Prostate gland (tissue), 2 donors: ENCODE results near the gene CRYGD. TPM values are rescaled to one million over a fixed set of nuclear protein-coding genes. Genes with fewer than 3 reads are reported as not detected.
"Not testable (repeated sequence)": the region's sequence is repeated elsewhere in the genome, so short reads cannot be mapped to it uniquely, and the experiment has no call there.

Experiments
- DNase-seq: peaks from one replicate; pipeline ENCODE4 v3.0.0-alpha.2; 2019; ENCODE audit warnings: low spot score
- H3K27ac ChIP-seq, 2 donors: fragments of 200-600 bp; sonication (generic); 2 replicates each; pipeline ENCODE4 v1.5.1; 2017 to 2019
- H3K27me3 ChIP-seq: fragments of 200-600 bp; sonication (generic); replicated peaks from 2 replicates; pipeline ENCODE4 v1.5.1; 2019; ENCODE audit not compliant: insufficient read depth
- H3K36me3 ChIP-seq, 2 donors: fragments of 200-600 bp; sonication (generic); 1 replicate in 1 of 2; 2 replicates in 1 of 2; pipeline versions ENCODE4 v1.5.1 to v1.8.1; 2017 to 2019
- H3K4me1 ChIP-seq: fragments of 200-600 bp; sonication (generic); replicated peaks from 2 replicates; pipeline ENCODE4 v1.5.1; 2019
- H3K4me3 ChIP-seq, 2 donors: fragments of 200-600 bp; sonication (generic); 2 replicates each; pipeline ENCODE4 v1.5.1; 2017 to 2019
- H3K9me3 ChIP-seq: fragments of 200-600 bp; sonication (generic); 2 replicates; pipeline ENCODE4 v1.5.1; 2017
- POLR2A ChIP-seq: fragments of 450-650 bp; IDR thresholded peaks from one replicate; pipeline ENCODE4 v1.6.1; 2016; ENCODE audit warnings: antibody characterized with exemption, mild to moderate bottlenecking
- POLR2AphosphoS5 ChIP-seq: sonication (generic); formaldehyde crosslinking; IDR thresholded peaks from one replicate; pipeline ENCODE4 v1.6.1; 2017; ENCODE audit warnings: antibody characterized with exemption
- WGBS: methylation state at CpG from one replicate; pipeline ENCODE4 v1.1.5; 2018; 5-methylcytosine and 5-hydroxymethylcytosine counted together
- intact Hi-C: fragments of 100-400 bp; cut with DNase I; formaldehyde crosslinking; loops from one replicate; pipeline ENCODE4 v1.14.2; 2022
- total RNA-seq, 2 donors: library from RNA; depleted of rRNA; stranded (reverse); fragments of >200 nt; gene quantifications; one replicate each; pipeline ENCODE4 v1.1.0, GENCODE V29; 2016
- TF ChIP-seq, protein P1 (sequence below), 4 experiments: fragments of 200-600 bp in 2 of 4; fragments of 450-650 bp in 2 of 4; sonication (generic) in 2 of 4; IDR thresholded peaks; 1 replicate in 3 of 4; 2 replicates in 1 of 4; pipeline ENCODE4 v1.5.1; 2016 to 2019; ENCODE audit warnings: antibody characterized with exemption in 4 of 4, mild to moderate bottlenecking in 2 of 4, moderate library complexity in 2 of 4

The CRYGD gene
- total RNA-seq, 2 donors from 2014 or later: not detected

DNA sequence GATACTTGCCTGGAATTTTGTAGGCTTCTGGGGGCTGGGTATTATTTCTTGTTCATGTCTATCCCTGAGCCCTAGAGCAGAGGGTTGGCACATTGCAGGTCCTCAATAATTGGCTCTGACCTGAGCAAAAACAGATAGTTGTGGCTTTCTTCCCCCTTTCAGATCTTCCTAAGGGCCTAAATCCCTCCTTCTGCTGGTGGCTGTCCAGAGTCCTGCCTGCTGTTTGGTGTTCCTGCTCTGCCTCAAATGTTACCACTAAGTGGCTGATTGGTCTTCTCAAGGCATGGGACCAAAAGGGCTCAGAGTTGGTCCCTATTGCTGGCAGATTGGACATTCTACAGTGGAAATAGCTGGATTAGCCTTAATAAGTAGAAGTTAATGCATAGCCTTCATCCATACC, 22.7 kb upstream of the CRYGD start:
- TF ChIP-seq, protein P1, sequence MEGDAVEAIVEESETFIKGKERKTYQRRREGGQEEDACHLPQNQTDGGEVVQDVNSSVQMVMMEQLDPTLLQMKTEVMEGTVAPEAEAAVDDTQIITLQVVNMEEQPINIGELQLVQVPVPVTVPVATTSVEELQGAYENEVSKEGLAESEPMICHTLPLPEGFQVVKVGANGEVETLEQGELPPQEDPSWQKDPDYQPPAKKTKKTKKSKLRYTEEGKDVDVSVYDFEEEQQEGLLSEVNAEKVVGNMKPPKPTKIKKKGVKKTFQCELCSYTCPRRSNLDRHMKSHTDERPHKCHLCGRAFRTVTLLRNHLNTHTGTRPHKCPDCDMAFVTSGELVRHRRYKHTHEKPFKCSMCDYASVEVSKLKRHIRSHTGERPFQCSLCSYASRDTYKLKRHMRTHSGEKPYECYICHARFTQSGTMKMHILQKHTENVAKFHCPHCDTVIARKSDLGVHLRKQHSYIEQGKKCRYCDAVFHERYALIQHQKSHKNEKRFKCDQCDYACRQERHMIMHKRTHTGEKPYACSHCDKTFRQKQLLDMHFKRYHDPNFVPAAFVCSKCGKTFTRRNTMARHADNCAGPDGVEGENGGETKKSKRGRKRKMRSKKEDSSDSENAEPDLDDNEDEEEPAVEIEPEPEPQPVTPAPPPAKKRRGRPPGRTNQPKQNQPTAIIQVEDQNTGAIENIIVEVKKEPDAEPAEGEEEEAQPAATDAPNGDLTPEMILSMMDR (IDR thresholded peaks at IDR 0.05): no peak
- TF ChIP-seq POLR2A: no peak
- no peak for TF ChIP-seq POLR2AphosphoS5
- Histone ChIP-seq H3K4me3 (no peak overlapping the region), H3K27me3 (no peaks in the 10 kb centered on the region), H3K27ac (no peak overlapping the region), H3K4me1 (no peaks in the 10 kb centered on the region), H3K9me3 (no peaks in the 10 kb centered on the region), H3K36me3 (no peaks in the 10 kb centered on the region)
- no peak for DNase-seq
- intact Hi-C loops: no loop called here

DNA sequence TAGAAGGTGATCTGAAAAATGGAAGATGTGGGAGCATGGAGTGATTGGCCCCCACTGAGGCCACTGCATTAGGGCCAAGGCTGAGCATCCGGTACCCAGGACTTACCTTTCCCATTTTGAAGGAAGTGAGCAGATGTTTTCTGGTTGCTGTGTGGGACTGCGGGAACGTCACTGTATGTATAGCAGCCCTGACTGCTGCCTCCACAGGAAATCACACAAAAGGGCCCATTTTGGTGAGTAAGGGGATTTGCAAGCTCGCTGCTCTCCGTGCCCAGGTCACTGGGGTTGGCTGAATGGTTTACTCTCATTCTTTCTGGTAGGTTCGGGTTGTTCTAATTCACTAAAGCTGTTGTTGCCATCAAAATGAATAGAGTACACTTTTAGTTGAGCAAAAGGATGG, 21.7 kb upstream of the CRYGD start, which contains the start of gene CRYGB:
CRYGB (minus strand) TSS at position 153 of the 400 bp plus-strand sequence; CDS start at position 115, 38 bp downstream.
- no peaks in the 10 kb centered on the region for H3K9me3 ChIP-seq
- H3K4me3 ChIP-seq: no peak within 1 kb of the TSS
- no peak within 1 kb of the TSS for H3K27ac ChIP-seq
- intact Hi-C loops: no loop called here
- no peaks in the 10 kb centered on the region for H3K27me3 ChIP-seq
- WGBS: 86% methylated on average over 6 of the region's 6 CpGs
- TF ChIP-seq POLR2A: no peak
- DNase-seq: no peak
- no peaks in the 10 kb centered on the region for H3K4me1 ChIP-seq
- no peaks in the 10 kb centered on the region for H3K36me3 ChIP-seq

DNA sequence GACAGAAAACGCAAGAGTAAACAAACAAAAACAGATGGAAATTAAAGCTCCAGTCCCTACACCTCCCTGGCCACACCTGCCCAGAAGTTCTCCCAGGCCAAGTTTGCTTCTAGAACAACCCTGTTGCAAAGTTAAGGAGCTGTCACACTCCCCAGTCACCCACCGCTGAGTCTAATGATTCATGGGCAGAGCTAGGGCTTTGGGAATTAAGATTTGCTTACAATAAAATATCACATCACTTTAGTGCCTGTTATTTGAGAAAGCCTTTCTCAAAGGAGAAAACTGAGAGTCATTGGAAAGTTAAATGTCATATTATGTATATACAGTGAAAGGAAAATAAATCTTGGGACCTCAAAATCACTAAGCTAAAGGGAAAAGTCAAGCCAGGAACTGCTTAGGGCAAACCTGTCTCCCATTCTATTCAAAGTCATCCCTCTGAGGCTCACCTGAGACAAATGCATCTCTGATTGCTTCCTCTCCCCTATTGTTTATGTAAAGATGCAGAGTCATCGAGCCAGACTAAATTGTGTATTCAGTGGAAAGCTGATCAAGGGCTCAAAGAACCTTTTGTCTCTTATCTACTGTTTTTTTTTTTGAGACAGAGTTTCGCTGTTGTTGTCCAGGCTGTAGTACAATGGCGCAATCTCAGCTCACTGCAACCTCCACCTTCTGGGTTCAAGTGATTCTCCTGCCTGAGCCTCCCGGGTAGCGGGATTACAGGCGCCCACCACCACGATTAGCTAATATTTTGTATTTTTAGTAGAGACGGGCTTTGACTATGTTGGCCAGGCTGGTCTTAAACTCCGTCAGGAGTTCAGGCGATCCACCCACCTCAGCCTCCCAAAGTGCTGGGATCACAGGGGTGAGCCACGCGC, 18.8 kb upstream of the CRYGD start:
- no peaks in the 10 kb centered on the region for H3K9me3 ChIP-seq
- TF ChIP-seq POLR2AphosphoS5: no peak
- TF ChIP-seq, protein P1 (IDR thresholded peaks at IDR 0.05): no peak
- TF ChIP-seq POLR2A: no peak
- no peak overlapping the region for H3K27ac ChIP-seq
- no peaks in the 10 kb centered on the region for H3K36me3 ChIP-seq
- intact Hi-C loops: no loop called here
- no peak for DNase-seq
- H3K4me1 ChIP-seq: no peaks in the 10 kb centered on the region
- no peaks in the 10 kb centered on the region for H3K27me3 ChIP-seq
- no peak overlapping the region for H3K4me3 ChIP-seq
- 72% methylated on average over 14 of the region's 14 CpGs for WGBS

DNA sequence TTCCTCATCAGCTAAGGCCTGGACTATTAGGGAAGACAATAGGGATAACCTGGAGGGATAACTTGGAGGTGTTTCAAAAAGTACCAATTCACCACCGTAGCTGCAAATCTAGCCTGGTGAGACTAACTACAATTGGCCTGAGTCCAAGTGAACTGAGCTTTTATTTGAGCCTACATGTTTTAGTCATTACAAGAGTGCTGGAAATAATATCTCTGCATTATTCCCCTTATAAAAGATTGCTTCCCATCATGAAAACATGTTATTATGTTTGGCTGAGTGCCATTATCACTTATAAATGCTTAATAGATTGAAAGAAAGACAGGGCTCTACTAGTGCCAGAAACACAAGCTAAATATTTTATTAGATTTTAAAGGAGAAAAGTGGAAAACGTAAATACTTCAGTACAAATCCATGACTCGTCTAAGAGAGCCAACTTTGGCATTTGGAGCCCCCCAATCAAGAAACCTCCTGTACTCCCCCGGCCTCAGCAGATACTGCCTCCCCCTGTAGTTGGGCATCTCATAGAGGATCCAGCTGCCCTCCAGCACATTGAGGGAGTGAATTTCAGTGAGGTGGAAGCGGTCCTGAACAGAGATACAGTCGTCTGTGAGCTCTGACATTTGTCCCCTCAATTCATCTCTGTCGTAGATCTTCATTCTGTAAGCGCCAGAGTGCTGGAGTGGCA, 18.1 kb upstream of the CRYGD start:
- Histone ChIP-seq H3K4me1 (no peaks in the 10 kb centered on the region), H3K27me3 (no peaks in the 10 kb centered on the region), H3K9me3 (no peaks in the 10 kb centered on the region), H3K4me3 (no peak overlapping the region), H3K36me3 (no peaks in the 10 kb centered on the region), H3K27ac (no peak overlapping the region)
- intact Hi-C loops: no loop called here
- DNase-seq: no peak
- no peak for TF ChIP-seq POLR2AphosphoS5
- no peak for TF ChIP-seq POLR2A
- TF ChIP-seq, protein P1 (IDR thresholded peaks at IDR 0.05): no peak
- WGBS: 23% methylated on average over 8 of the region's 8 CpGs

DNA sequence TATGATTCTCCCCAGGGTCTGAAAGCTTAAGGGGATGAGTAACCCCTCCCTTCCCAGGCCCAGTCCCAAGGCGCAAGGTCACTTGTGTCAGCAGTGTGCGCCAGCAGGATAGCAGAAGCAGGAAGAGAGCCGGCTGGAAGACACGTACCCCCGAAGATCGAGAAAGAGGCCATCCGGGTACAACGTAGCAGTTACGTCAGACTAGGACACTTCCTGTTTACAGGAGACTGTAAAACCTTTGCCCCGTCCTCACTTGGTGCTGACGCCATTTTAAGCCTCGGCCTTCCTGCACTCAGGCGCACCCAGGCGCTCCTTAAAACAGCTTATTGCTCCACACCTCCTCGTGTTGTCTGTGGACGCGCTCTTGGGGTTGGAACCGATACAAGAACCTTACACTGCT, 15.1 kb upstream of the CRYGD start:
- Histone ChIP-seq H3K27ac (no peak overlapping the region), H3K4me3 (no peak overlapping the region), H3K36me3 (no peaks in the 10 kb centered on the region), H3K9me3 (no peaks in the 10 kb centered on the region), H3K27me3 (no peaks in the 10 kb centered on the region), H3K4me1 (no peaks in the 10 kb centered on the region)
- TF ChIP-seq, protein P1 (IDR thresholded peaks at IDR 0.05): no peak
- TF ChIP-seq POLR2A: no peak
- TF ChIP-seq POLR2AphosphoS5: no peak
- WGBS: 90% methylated on average over 18 of the region's 18 CpGs
- intact Hi-C loops: no loop called here
- DNase-seq: no peak

DNA sequence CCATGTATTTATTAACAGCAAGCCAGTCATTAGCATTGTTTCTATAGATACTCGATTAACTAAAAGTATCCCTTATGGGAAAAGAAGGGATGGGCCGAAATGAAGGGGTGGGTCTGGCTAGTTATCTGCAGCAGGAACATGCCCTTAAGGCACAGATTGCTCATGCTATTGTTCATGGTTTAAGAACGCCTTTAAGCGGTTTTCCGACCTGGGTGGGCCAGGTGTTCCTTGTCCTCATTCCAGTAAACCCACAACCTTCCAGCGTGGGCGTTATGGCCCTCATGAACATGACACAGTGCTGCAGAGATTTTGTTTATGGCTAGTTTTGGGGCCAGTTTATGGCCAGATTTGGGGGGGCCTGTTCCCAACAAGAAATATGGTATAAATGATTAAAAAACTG, 14.0 kb upstream of the CRYGD start:
- H3K27ac ChIP-seq, H3K4me1 ChIP-seq, H3K36me3 ChIP-seq, H3K27me3 ChIP-seq, intact Hi-C loops, H3K9me3 ChIP-seq, H3K4me3 ChIP-seq, DNase-seq: not testable (repeated sequence)
- 82% methylated on average over 7 of the region's 7 CpGs for WGBS
